ENCODE data around the gene EDAR. TPM values are rescaled to one million over a fixed set of nuclear protein-coding genes. Genes with fewer than 3 reads are reported as not detected.
A peak's percentile ranks its signal among the peaks of the same experiment; 100 is the strongest.

The EDAR gene
- total and polyA plus RNA-seq, 2 donors (not counting 1 experiment from before 2014, with no cell fraction given): not detected

GRCh38 chr2:108949316-108950239, 39.4 kb downstream of the EDAR start:
- no peak overlapping the region for H3K4me3 ChIP-seq (replicated peaks in 1 of 4; ENCODE audit: control extremely low read depth in 1 of 4, insufficient read depth in 1 of 4, low read depth in 3 of 4, low read length in 4 of 4)
- H4K20me1 ChIP-seq (ENCODE audit: control insufficient read depth, extremely low read depth, insufficient read depth, low read length): no peaks in the 10 kb centered on the region
- H2AFZ ChIP-seq (ENCODE audit: low read length): no peak overlapping the region
- DNase-seq (ENCODE audit: low read depth in 2 of 2): peak in 1 of 2 donors; percentile 27
- no peaks in the 10 kb centered on the region for H3K4me1 ChIP-seq (ENCODE audit: control insufficient read depth, extremely low read depth, insufficient read depth, low read length)
- TF ChIP-seq EZH2 (IDR thresholded peaks at IDR 0.05; ENCODE audit: low read length, missing control alignments) (no peak), CTCF (conservative IDR thresholded peaks at IDR 0.05 in 1 of 2, IDR thresholded peaks at IDR 0.05 in 1 of 2; ENCODE audit: low read depth in 1 of 2, low read length in 2 of 2) (no peak)
- no peaks in the 10 kb centered on the region for H3K36me3 ChIP-seq (ENCODE audit: control insufficient read depth, insufficient read depth, low read length)
- H3K27me3 ChIP-seq (ENCODE audit: control insufficient read depth, insufficient read depth, low read length): peaks cover 5% of the 10 kb centered on the region
- H3K79me2 ChIP-seq (ENCODE audit: control insufficient read depth, insufficient read depth, low read length): no peaks in the 10 kb centered on the region
- no peaks in the 10 kb centered on the region for H3K9me3 ChIP-seq (ENCODE audit: control insufficient read depth, insufficient read depth, low read depth, low read length)
- H3K9ac ChIP-seq (ENCODE audit: insufficient read depth, low read length): no peak overlapping the region
- no peak overlapping the region for H3K4me2 ChIP-seq (ENCODE audit: extremely low read depth, insufficient read depth, low read length)
- H3K27ac ChIP-seq (ENCODE audit: insufficient read depth, low read length): no peak overlapping the region

- Histone ChIP-seq H4K20me1 (ENCODE audit: control insufficient read depth, extremely low read depth, insufficient read depth, low read length) (no peaks in the 10 kb centered on the region), H2AFZ (ENCODE audit: low read length) (no peak overlapping the region), H3K4me2 (ENCODE audit: extremely low read depth, insufficient read depth, low read length) (no peak overlapping the region), H3K9me3 (ENCODE audit: control insufficient read depth, insufficient read depth, low read depth, low read length) (no peaks in the 10 kb centered on the region), H3K27me3 (ENCODE audit: control insufficient read depth, insufficient read depth, low read length) (peaks cover 11% of the 10 kb centered on the region), H3K27ac (ENCODE audit: insufficient read depth, low read length) (no peak overlapping the region), H3K9ac (ENCODE audit: insufficient read depth, low read length) (no peak overlapping the region), H3K4me1 (ENCODE audit: control insufficient read depth, extremely low read depth, insufficient read depth, low read length) (no peaks in the 10 kb centered on the region), H3K4me3 (replicated peaks in 1 of 4; ENCODE audit: control extremely low read depth in 1 of 4, insufficient read depth in 1 of 4, low read depth in 3 of 4, low read length in 4 of 4) (no peak overlapping the region), H3K36me3 (ENCODE audit: control insufficient read depth, insufficient read depth, low read length) (no peaks in the 10 kb centered on the region), H3K79me2 (ENCODE audit: control insufficient read depth, insufficient read depth, low read length) (no peaks in the 10 kb centered on the region)
- DNase-seq (ENCODE audit: low read depth in 2 of 2): no peak
- TF ChIP-seq EZH2 (IDR thresholded peaks at IDR 0.05; ENCODE audit: low read length, missing control alignments): no peak
- no peak for TF ChIP-seq CTCF (conservative IDR thresholded peaks at IDR 0.05 in 1 of 2, IDR thresholded peaks at IDR 0.05 in 1 of 2; ENCODE audit: low read depth in 1 of 2, low read length in 2 of 2)
These were observed 41.6 kb downstream of the EDAR start for GRCh38 chr2:108947271-108947907.

- Histone ChIP-seq H3K4me2 (ENCODE audit: extremely low read depth, insufficient read depth, low read length) (no peak overlapping the region), H3K4me1 (ENCODE audit: control insufficient read depth, extremely low read depth, insufficient read depth, low read length) (no peaks in the 10 kb centered on the region), H2AFZ (ENCODE audit: low read length) (no peak overlapping the region), H3K27me3 (ENCODE audit: control insufficient read depth, insufficient read depth, low read length) (peaks cover 11% of the 10 kb centered on the region), H3K4me3 (replicated peaks in 1 of 4; ENCODE audit: control extremely low read depth in 1 of 4, insufficient read depth in 1 of 4, low read depth in 3 of 4, low read length in 4 of 4) (no peak overlapping the region), H3K9ac (ENCODE audit: insufficient read depth, low read length) (no peak overlapping the region), H4K20me1 (ENCODE audit: control insufficient read depth, extremely low read depth, insufficient read depth, low read length) (no peaks in the 10 kb centered on the region), H3K27ac (ENCODE audit: insufficient read depth, low read length) (no peak overlapping the region), H3K36me3 (ENCODE audit: control insufficient read depth, insufficient read depth, low read length) (no peaks in the 10 kb centered on the region), H3K9me3 (ENCODE audit: control insufficient read depth, insufficient read depth, low read depth, low read length) (no peaks in the 10 kb centered on the region), H3K79me2 (ENCODE audit: control insufficient read depth, insufficient read depth, low read length) (no peaks in the 10 kb centered on the region)
- DNase-seq (ENCODE audit: low read depth in 2 of 2): no peak
- no peak for TF ChIP-seq EZH2 (IDR thresholded peaks at IDR 0.05; ENCODE audit: low read length, missing control alignments)
- TF ChIP-seq CTCF (conservative IDR thresholded peaks at IDR 0.05 in 1 of 2, IDR thresholded peaks at IDR 0.05 in 1 of 2; ENCODE audit: low read depth in 1 of 2, low read length in 2 of 2): no peak
These were observed 42.6 kb downstream of the EDAR start for GRCh38 chr2:108946442-108946841.

Data from fibroblast of lung (primary cell).